Kidney (tissue), 22 donors: Measurements from ENCODE around the gene DNM3. TPM values are rescaled to one million over a fixed set of nuclear protein-coding genes. Genes with fewer than 3 reads are reported as not detected.

Experiments
- DNase-seq, 5 donors: peaks; one replicate each; pipeline ENCODE4 v3.0.0-alpha.2; 2013 to 2020
- FAIRE-seq: peaks from 2 replicates; lab custom pipeline; 2012; peaks lifted over from hg19 to GRCh38; lab: Jason Lieb, UNC
- H3K27ac ChIP-seq, 2 donors: one replicate each; pipeline ENCODE4 v1.7.0; 2013; ENCODE audit warnings: low read depth in 2 of 2, low read length in 2 of 2, inconsistent platforms in 1 of 2
- H3K27me3 ChIP-seq: one replicate; pipeline ENCODE4 v1.7.1; 2013; ENCODE audit warnings: low read length, inconsistent platforms; ENCODE audit not compliant: control insufficient read depth, insufficient read depth
- H3K36me3 ChIP-seq, 3 donors: one replicate each; pipeline versions ENCODE4 v1.7.0 to v1.7.1; 2013; ENCODE audit warnings: low read length in 3 of 3, control low read depth in 1 of 3, inconsistent platforms in 1 of 3; ENCODE audit not compliant: insufficient read depth in 3 of 3, control insufficient read depth in 2 of 3
- H3K4me1 ChIP-seq, 3 donors: one replicate each; pipeline versions ENCODE4 v1.7.0 to v1.7.1; 2013; ENCODE audit warnings: low read length in 3 of 3, inconsistent platforms in 1 of 3, low read depth in 1 of 3; ENCODE audit not compliant: control insufficient read depth in 2 of 3, insufficient read depth in 2 of 3
- H3K4me3 ChIP-seq, 3 donors: one replicate each; pipeline versions ENCODE4 v1.7.0 to v1.8.1; 2013; ENCODE audit warnings: low read length in 3 of 3, control low read depth in 1 of 3, inconsistent platforms in 1 of 3
- H3K9ac ChIP-seq, 3 donors: one replicate each; pipeline versions ENCODE4 v1.7.0 to v1.7.1; 2013; ENCODE audit warnings: low read length in 3 of 3, control low read depth in 1 of 3, inconsistent platforms in 1 of 3
- H3K9me3 ChIP-seq, 3 donors: one replicate each; pipeline versions ENCODE4 v1.7.0 to v1.7.1; 2013; ENCODE audit warnings: low read length in 3 of 3, control low read depth in 1 of 3, inconsistent platforms in 1 of 3; ENCODE audit not compliant: control insufficient read depth in 2 of 3, insufficient read depth in 1 of 3
- CTCF ChIP-seq: IDR thresholded peaks from 3 replicates; pipeline ENCODE4 v1.5.1; 2012; ENCODE audit warnings: mild to moderate bottlenecking, moderate library complexity, borderline replicate concordance; ENCODE audit not compliant: insufficient read depth; ENCODE audit errors: extremely low read depth
- intact Hi-C: fragments of 100-400 bp; cut with DNase I; formaldehyde crosslinking; loops from one replicate; pipeline ENCODE4 v1.11.1; 2022
- long read RNA-seq, 10 donors: library from polyadenylated mRNA in 1 of 10; unstranded in 1 of 10; transcript quantifications; one replicate each; pipeline ENCODE4 v2.0.0 and lab custom pipeline, GENCODE V29; 2021 to 2026
- polyA plus RNA-seq: library from polyadenylated mRNA; stranded (reverse); fragments of 350-450 nt; fragmentation: Illumina TruSeq; extraction: RNeasy Lipid Tissue Mini Kit (QIAGEN cat#74804); gene quantifications from one replicate; pipeline ENCODE4 v1.2.3, GENCODE V29; 2014; ENCODE audit warnings: low read depth, low replicate concordance; ENCODE audit not compliant: insufficient read depth
- total RNA-seq: library from RNA; stranded (reverse); fragmentation: NEBNext Ultra II Directional; extraction: Animal tissue kit (Norgen Biotek cat#: 25700); gene quantifications from one replicate; pipeline ENCODE4 v1.2.1, GENCODE V29; 2021
- donor health status: control.
- donor health status: control.
- donor health status: control.
- donor health status: control.
- donor health status: control.
- donor health status: DM: yes; HTN: yes; CAD: no.
- donor health status: Normal renal cell carcinoma (clear cell type).

DNM3 gene
- total RNA-seq (19.1 TPM), polyA plus RNA-seq (5.9 TPM)
- long read RNA-seq, donor 1, partial matches to known transcripts: 0 of 20 reads
- long read RNA-seq, donor 1, other reads (novel, unspliced or antisense): 20 of 20 reads
- long read RNA-seq, donor 2, partial matches to known transcripts: 0 of 19 reads
- long read RNA-seq, donor 2, other reads (novel, unspliced or antisense): 18 of 19 reads
- long read RNA-seq, donor 3, partial matches to known transcripts: 33 of 76 reads
- long read RNA-seq, donor 3, other reads (novel, unspliced or antisense): 43 of 76 reads
- long read RNA-seq, donor 4: 0 reads
- long read RNA-seq, donor 5: 0 reads
- long read RNA-seq, donor 6, partial matches to known transcripts: 23 of 64 reads
- long read RNA-seq, donor 6, other reads (novel, unspliced or antisense): 41 of 64 reads
- long read RNA-seq, donor 7, full-length matches to known transcripts: 3 of 11 reads
- long read RNA-seq, donor 7, partial matches to known transcripts: 3 of 11 reads
- long read RNA-seq, donor 7, other reads (novel, unspliced or antisense): 5 of 11 reads
- long read RNA-seq, donor 8, partial matches to known transcripts: 19 of 19 reads
- long read RNA-seq, donor 8, other reads (novel, unspliced or antisense): 0 of 19 reads
- long read RNA-seq, donor 9, partial matches to known transcripts: 0 of 11 reads
- long read RNA-seq, donor 9, other reads (novel, unspliced or antisense): 11 of 11 reads
- long read RNA-seq, donor 10, partial matches to known transcripts: 8 of 36 reads
- long read RNA-seq, donor 10, other reads (novel, unspliced or antisense): 28 of 36 reads

- DNase-seq: peak; percentile 86 to 96 (median 89)
- Histone ChIP-seq H3K4me1 (peaks cover 0 to 7% (median 0%) of the 10 kb centered on the region in 3 donors), H3K27ac (peak within 1 kb of the TSS; percentile 32), H3K4me3 (peak within 1 kb of the TSS; percentile 65 to 77 (median 72)), H3K9me3 (no peaks in the 10 kb centered on the region), H3K9ac (peak within 1 kb of the TSS; percentile 15 to 59 (median 56)), H3K27me3 (no peaks in the 10 kb centered on the region), H3K36me3 (no peaks in the 10 kb centered on the region)
- no peak for FAIRE-seq
- intact Hi-C loops: no loop called here
- TF ChIP-seq CTCF: no peak
These were observed at the start of gene DNM3 for GRCh38 chr1:171841050-171841910. DNM3 (plus strand) TSS chr1:171841498; CDS start chr1:171841657, 159 bp downstream.

- intact Hi-C loops: no loop called here
- Histone ChIP-seq H3K4me3 (no peak overlapping the region), H3K27me3 (no peaks in the 10 kb centered on the region), H3K36me3 (peaks cover 6 to 66% (median 49%) of the 10 kb centered on the region in 3 donors), H3K9me3 (no peaks in the 10 kb centered on the region), H3K4me1 (no peaks in the 10 kb centered on the region), H3K27ac (no peak overlapping the region), H3K9ac (no peak overlapping the region)
- no peak for TF ChIP-seq CTCF
- no peak for FAIRE-seq
- DNase-seq: no peak
These were observed 48.5 kb upstream of the DNM3 start for GRCh38 chr1:171792656-171793369.

GRCh38 chr1:171793636-171794035 lies 47.7 kb upstream of the DNM3 start:
- no peaks in the 10 kb centered on the region for H3K9me3 ChIP-seq
- DNase-seq (no peak), FAIRE-seq (no peak)
- no peak overlapping the region for H3K27ac ChIP-seq
- intact Hi-C loops: no loop called here
- peaks cover 6 to 61% (median 43%) of the 10 kb centered on the region in 3 donors for H3K36me3 ChIP-seq
- H3K4me1 ChIP-seq: no peaks in the 10 kb centered on the region
- H3K27me3 ChIP-seq: no peaks in the 10 kb centered on the region
- no peak for TF ChIP-seq CTCF
- no peak overlapping the region for H3K9ac ChIP-seq
- no peak overlapping the region for H3K4me3 ChIP-seq
